Suprapubic skin (tissue), 4 donors: ENCODE data around the gene MED20. TPM values are rescaled to one million over a fixed set of nuclear protein-coding genes. Genes with fewer than 3 reads are reported as not detected.

Experiments used
- DNase-seq, 2 donors: peaks; one replicate each; pipeline ENCODE4 v3.0.0-alpha.2; 2019; ENCODE audit warnings: low spot score in 2 of 2
- H3K27ac ChIP-seq: fragments of 200-600 bp; sonication (generic); one replicate; pipeline ENCODE4 v1.5.1; 2019
- H3K27me3 ChIP-seq: fragments of 200-600 bp; sonication (generic); one replicate; pipeline ENCODE4 v1.5.1; 2019
- H3K36me3 ChIP-seq: fragments of 200-600 bp; sonication (generic); one replicate; pipeline ENCODE4 v1.5.1; 2019
- H3K4me1 ChIP-seq: fragments of 200-600 bp; sonication (generic); one replicate; pipeline ENCODE4 v1.5.1; 2019
- H3K4me3 ChIP-seq: fragments of 200-600 bp; sonication (generic); one replicate; pipeline ENCODE4 v1.5.1; 2019; ENCODE audit warnings: mild to moderate bottlenecking
- H3K9me3 ChIP-seq: fragments of 200-600 bp; sonication (generic); one replicate; pipeline ENCODE4 v1.5.1; 2019
- EP300 ChIP-seq: sonication (generic); formaldehyde crosslinking; IDR thresholded peaks from one replicate; pipeline ENCODE4 v1.6.1; 2017; ENCODE audit warnings: antibody characterized with exemption
- POLR2A ChIP-seq, 2 donors: fragments of 450-650 bp; IDR thresholded peaks; one replicate each; pipeline ENCODE4 v1.6.1; 2017; ENCODE audit warnings: antibody characterized with exemption in 2 of 2, mild to moderate bottlenecking in 2 of 2, moderate library complexity in 2 of 2
- POLR2AphosphoS5 ChIP-seq, 3 donors: sonication (generic); formaldehyde crosslinking; IDR thresholded peaks; one replicate each; pipeline ENCODE4 v1.6.1; 2017; ENCODE audit warnings: antibody characterized with exemption in 3 of 3
- WGBS: methylation state at CpG from one replicate; pipeline ENCODE4 v1.1.5; 2018; 5-methylcytosine and 5-hydroxymethylcytosine counted together
- total RNA-seq, 4 donors: library from RNA; depleted of rRNA; stranded (reverse); fragments of >200 nt; gene quantifications; one replicate each; pipeline ENCODE4 v1.1.0, GENCODE V29; 2016
- TF ChIP-seq, protein P1 (sequence below), 2 donors: fragments of 200-600 bp in 1 of 2; fragments of 450-650 bp in 1 of 2; sonication (generic) in 1 of 2; IDR thresholded peaks; one replicate each; pipeline ENCODE4 v1.5.1; 2016 to 2019; ENCODE audit warnings: antibody characterized with exemption in 2 of 2, mild to moderate bottlenecking in 1 of 2, moderate library complexity in 1 of 2

The MED20 gene
- total RNA-seq, 4 donors from 2014 or later = 15.2 to 18.7 (median 17.3) TPM

DNA sequence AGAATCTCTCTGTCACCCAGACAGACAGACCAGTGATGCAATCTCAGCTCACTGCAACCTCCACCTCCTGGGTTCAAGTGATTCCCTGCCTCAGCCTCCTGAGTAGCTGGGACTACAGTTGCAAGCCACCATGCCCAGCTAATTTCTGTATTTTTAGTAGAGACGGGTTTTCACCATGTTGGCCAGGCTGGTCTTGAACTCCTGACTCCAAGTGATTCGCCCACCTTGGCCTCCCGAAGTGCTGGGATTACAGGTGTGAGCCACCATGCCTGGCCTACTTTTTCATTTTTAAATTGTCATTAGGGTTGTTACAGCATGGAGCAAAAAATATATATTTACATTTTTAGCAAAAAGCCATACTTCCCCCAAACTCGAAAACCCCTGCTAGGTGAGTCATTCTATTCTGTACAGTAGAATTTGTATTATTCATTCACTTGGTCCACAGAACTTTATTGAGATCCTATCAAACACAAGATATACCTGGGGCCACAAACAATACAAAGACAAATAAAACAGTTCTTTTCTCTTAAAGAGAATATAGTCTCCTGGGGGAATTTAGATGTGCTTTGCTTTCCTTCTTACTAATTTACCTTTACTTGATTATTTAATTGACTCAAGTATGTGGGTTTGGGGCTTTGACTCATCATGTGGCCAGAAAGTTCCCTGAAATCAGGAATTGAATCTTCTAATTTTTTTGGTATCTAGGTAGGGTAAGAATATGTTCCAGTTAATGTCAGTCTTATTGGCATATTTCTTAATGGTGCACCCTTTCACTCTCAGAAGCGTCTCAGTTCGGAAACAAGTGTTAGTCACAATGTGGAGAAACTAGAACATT is 37.3 kb upstream of the MED20 start:
- Histone ChIP-seq H3K36me3 (no peaks in the 10 kb centered on the region), H3K27me3 (no peaks in the 10 kb centered on the region), H3K27ac (no peak overlapping the region), H3K4me1 (no peaks in the 10 kb centered on the region), H3K9me3 (no peaks in the 10 kb centered on the region), H3K4me3 (no peak overlapping the region)
- WGBS = 97% methylated on average over 6 of the region's 6 CpGs
- TF ChIP-seq POLR2A (IDR thresholded peaks at IDR 0.05) (no peak), EP300 (no peak), POLR2AphosphoS5 (IDR thresholded peaks at IDR 0.05) (no peak)
- TF ChIP-seq, protein P1, sequence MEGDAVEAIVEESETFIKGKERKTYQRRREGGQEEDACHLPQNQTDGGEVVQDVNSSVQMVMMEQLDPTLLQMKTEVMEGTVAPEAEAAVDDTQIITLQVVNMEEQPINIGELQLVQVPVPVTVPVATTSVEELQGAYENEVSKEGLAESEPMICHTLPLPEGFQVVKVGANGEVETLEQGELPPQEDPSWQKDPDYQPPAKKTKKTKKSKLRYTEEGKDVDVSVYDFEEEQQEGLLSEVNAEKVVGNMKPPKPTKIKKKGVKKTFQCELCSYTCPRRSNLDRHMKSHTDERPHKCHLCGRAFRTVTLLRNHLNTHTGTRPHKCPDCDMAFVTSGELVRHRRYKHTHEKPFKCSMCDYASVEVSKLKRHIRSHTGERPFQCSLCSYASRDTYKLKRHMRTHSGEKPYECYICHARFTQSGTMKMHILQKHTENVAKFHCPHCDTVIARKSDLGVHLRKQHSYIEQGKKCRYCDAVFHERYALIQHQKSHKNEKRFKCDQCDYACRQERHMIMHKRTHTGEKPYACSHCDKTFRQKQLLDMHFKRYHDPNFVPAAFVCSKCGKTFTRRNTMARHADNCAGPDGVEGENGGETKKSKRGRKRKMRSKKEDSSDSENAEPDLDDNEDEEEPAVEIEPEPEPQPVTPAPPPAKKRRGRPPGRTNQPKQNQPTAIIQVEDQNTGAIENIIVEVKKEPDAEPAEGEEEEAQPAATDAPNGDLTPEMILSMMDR (IDR thresholded peaks at IDR 0.05) = no peak
- DNase-seq = no peak

DNA sequence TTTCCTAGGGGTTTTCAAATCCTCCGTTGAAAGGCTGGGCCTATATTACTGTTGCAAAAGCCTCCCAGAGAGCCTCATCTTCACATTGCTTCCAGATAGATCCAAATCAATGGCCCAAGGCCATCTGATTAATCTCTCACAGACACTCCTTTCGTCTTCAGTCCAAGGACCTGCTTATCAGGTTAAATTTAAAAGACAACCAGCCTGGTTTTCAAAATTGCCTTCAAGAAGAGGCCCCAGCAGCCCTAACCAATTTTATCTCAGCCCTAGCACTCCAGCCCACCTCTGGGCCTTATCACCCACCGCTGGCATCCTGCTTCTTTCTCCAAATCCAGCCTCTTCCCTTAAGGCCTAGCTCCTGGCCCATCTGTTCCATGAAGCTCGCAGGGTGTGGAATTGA is 36.2 kb upstream of the MED20 start:
- H3K36me3 ChIP-seq = no peaks in the 10 kb centered on the region
- no peak overlapping the region for H3K4me3 ChIP-seq
- H3K4me1 ChIP-seq = no peaks in the 10 kb centered on the region
- no peak overlapping the region for H3K27ac ChIP-seq
- no peaks in the 10 kb centered on the region for H3K27me3 ChIP-seq
- no peaks in the 10 kb centered on the region for H3K9me3 ChIP-seq
- TF ChIP-seq EP300 (no peak), POLR2A (IDR thresholded peaks at IDR 0.05) (no peak), POLR2AphosphoS5 (IDR thresholded peaks at IDR 0.05) (no peak)
- TF ChIP-seq, protein P1 (IDR thresholded peaks at IDR 0.05) = no peak
- DNase-seq = no peak
- WGBS = 51% methylated on average over 4 of the region's 4 CpGs

DNA sequence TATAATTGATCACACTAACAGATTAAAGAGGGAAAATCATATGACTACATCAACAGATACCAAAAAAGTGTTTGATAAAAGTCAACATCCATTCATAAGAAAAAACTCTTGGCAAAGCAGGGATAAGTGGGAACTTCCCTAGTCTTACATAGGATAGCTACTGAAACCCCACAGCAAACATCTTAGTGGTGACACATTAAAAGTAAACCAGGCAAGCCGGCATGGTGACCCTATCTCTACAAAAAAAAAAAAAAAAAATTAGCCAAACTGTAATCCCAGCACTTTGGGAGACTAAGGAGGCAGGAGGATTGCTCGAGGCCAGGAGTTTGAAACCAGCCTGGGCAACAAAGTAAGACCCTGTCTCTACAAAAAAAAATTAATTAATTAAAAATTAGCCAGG is 34.5 kb upstream of the MED20 start:
- Histone ChIP-seq H3K27me3 (no peaks in the 10 kb centered on the region), H3K36me3 (no peaks in the 10 kb centered on the region), H3K4me3 (no peak overlapping the region), H3K4me1 (no peaks in the 10 kb centered on the region), H3K9me3 (no peaks in the 10 kb centered on the region), H3K27ac (no peak overlapping the region)
- TF ChIP-seq EP300 (no peak), POLR2AphosphoS5 (IDR thresholded peaks at IDR 0.05) (no peak), POLR2A (IDR thresholded peaks at IDR 0.05) (no peak)
- TF ChIP-seq, protein P1 (IDR thresholded peaks at IDR 0.05) = no peak
- DNase-seq = no peak
- WGBS = 92% methylated on average over 2 of the region's 2 CpGs

DNA sequence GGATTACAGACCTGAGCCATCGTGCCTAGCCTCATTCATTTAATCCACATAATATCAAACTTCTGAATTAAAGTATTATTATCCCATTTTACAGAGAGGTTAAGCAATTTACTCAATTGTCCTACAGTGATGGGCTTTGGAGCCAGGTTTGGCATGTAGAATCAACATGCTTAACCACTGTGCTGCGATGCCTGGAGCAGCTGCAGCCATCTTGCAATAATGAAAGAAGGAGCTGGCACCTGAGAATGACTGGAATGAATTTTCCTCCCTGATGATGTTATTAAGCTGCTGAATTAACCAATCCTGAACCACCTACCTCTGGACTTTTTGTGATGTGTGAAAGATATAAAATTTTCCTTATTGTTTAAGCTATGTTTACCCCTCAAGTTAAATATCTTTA is 33.7 kb upstream of the MED20 start:
- H3K27me3 ChIP-seq = no peaks in the 10 kb centered on the region
- no peaks in the 10 kb centered on the region for H3K36me3 ChIP-seq
- no peak for DNase-seq
- H3K4me3 ChIP-seq = no peak overlapping the region
- no peak overlapping the region for H3K27ac ChIP-seq
- TF ChIP-seq POLR2A (IDR thresholded peaks at IDR 0.05) = no peak
- TF ChIP-seq, protein P1 (IDR thresholded peaks at IDR 0.05) = no peak
- TF ChIP-seq EP300 = no peak
- no peak for TF ChIP-seq POLR2AphosphoS5 (IDR thresholded peaks at IDR 0.05)
- H3K9me3 ChIP-seq = no peaks in the 10 kb centered on the region
- 92% methylated on average over 2 of the region's 2 CpGs for WGBS
- H3K4me1 ChIP-seq = no peaks in the 10 kb centered on the region

DNA sequence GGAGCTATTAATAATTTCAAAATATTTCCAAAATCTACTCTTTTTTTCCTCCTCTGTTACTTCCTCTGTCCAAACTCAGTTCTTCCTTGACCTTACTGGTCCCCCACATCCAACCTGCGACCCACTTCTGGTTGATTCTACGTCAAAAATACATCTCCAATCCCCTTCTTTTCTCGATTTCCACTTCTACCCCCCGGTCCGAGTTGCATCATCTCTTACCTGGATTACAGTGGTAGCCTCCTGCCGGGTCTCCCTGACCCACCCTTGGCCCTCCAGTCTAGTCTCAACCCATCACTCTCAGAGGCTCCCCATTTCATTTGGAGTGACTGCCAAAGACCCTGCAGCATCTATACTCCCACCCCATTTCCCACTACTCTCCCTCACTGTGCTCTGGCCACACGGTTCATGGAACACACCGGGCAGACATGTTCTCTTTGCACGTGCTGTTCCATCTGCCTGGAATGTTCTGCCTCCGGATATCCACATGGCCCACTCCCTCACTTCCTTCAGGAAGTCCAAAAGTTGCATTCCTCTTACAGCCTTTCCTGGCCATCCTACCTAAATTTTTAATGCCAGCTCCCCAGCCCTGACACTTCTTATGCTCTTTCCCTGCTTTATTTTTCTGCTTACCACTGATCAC is 26.8 kb upstream of the MED20 start:
- H3K27me3 ChIP-seq = no peaks in the 10 kb centered on the region
- H3K9me3 ChIP-seq = no peaks in the 10 kb centered on the region
- H3K4me3 ChIP-seq = no peak overlapping the region
- no peak overlapping the region for H3K27ac ChIP-seq
- TF ChIP-seq, protein P1 (IDR thresholded peaks at IDR 0.05) = no peak
- TF ChIP-seq POLR2A (IDR thresholded peaks at IDR 0.05) (no peak), POLR2AphosphoS5 (IDR thresholded peaks at IDR 0.05) (no peak), EP300 (no peak)
- H3K36me3 ChIP-seq = no peaks in the 10 kb centered on the region
- no peaks in the 10 kb centered on the region for H3K4me1 ChIP-seq
- WGBS = 85% methylated on average over 10 of the region's 10 CpGs
- no peak for DNase-seq
